ENCODE results near the gene ACBD4.

Gene ACBD4

GRCh38 chr17:45138911-45139532, 3.5 kb downstream of the ACBD4 start:
- no peak for DNase-seq

- DNase-seq: no peak
These were observed 4.0 kb downstream of the ACBD4 start for GRCh38 chr17:45139533-45139920.

GRCh38 chr17:45143094-45143670, 7.7 kb downstream of the ACBD4 start:
- no peak for DNase-seq

GRCh38 chr17:45143767-45144198, 8.3 kb downstream of the ACBD4 start:
- peak; percentile 47 for DNase-seq

- DNase-seq: no peak
These were observed 8.9 kb downstream of the ACBD4 start for GRCh38 chr17:45144199-45145034.

- DNase-seq: no peak
These were observed 9.5 kb downstream of the ACBD4 start for GRCh38 chr17:45145035-45145389.

- no peak for DNase-seq
These were observed 10.7 kb downstream of the ACBD4 start for GRCh38 chr17:45146166-45146565.

- no peak for DNase-seq
These were observed 11.1 kb downstream of the ACBD4 start for GRCh38 chr17:45146592-45146889.

GRCh38 chr17:45146890-45147580, 11.5 kb downstream of the ACBD4 start:
- DNase-seq: peak; percentile 72

GRCh38 chr17:45147581-45148182, 12.2 kb downstream of the ACBD4 start:
- peak; percentile 89 for DNase-seq

- DNase-seq: peak; percentile 100
These were observed 12.9 kb downstream of the ACBD4 start, which contains the start of gene HEXIM1 for GRCh38 chr17:45148183-45149036. HEXIM1 (plus strand) TSS chr17:45148475; CDS start chr17:45149191, 716 bp downstream.

GRCh38 chr17:45149037-45149668, 13.7 kb downstream of the ACBD4 start:
- peak; percentile 78 for DNase-seq

GRCh38 chr17:45149669-45150664, 14.5 kb downstream of the ACBD4 start:
- peak; percentile 54 for DNase-seq

- DNase-seq: no peak
These were observed 15.7 kb downstream of the ACBD4 start for GRCh38 chr17:45150911-45151809.

GRCh38 chr17:45155029-45155428, 19.5 kb downstream of the ACBD4 start:
- no peak for DNase-seq

- DNase-seq: no peak
These were observed 20.0 kb downstream of the ACBD4 start for GRCh38 chr17:45155483-45155882.

GRCh38 chr17:45156242-45156641, 20.8 kb downstream of the ACBD4 start:
- no peak for DNase-seq

GRCh38 chr17:45160447-45161287, 25.2 kb downstream of the ACBD4 start:
- DNase-seq: peak; percentile 56
